ENCODE measurements around the gene PIP4K2C.

Gene PIP4K2C

GRCh38 chr12:57552306-57552651 is 38.7 kb upstream of the PIP4K2C start:
- H3K4me2 ChIP-seq (ENCODE audit: low read depth, low read length, poor library complexity, severe bottlenecking), result no peak overlapping the region
- no peaks in the 10 kb centered on the region for H3K9me2 ChIP-seq (replicated peaks; ENCODE audit: insufficient read depth, low read length)
- H3K9me3 ChIP-seq (ENCODE audit: insufficient read depth, low read length), result no peaks in the 10 kb centered on the region
- H3K36me3 ChIP-seq (ENCODE audit: low read length), result no peaks in the 10 kb centered on the region
- no peaks in the 10 kb centered on the region for H3F3A ChIP-seq (ENCODE audit: insufficient read depth)
- no peaks in the 10 kb centered on the region for H3K27me3 ChIP-seq (ENCODE audit: low read length)
- H2AFZ ChIP-seq (ENCODE audit: low read depth, low read length, severe bottlenecking), result no peak overlapping the region
- no peak overlapping the region for H3K9ac ChIP-seq (ENCODE audit: low read length)
- H3K27ac ChIP-seq (ENCODE audit: low read depth, low read length), result no peak overlapping the region
- TF ChIP-seq EZH2phosphoT487 (conservative IDR thresholded peaks at IDR 0.05; ENCODE audit: low read length) (no peak), CTCF (IDR thresholded peaks at IDR 0.05; ENCODE audit: insufficient read depth, low read length, poor library complexity, severe bottlenecking) (no peak)
- no peaks in the 10 kb centered on the region for H3K79me2 ChIP-seq (ENCODE audit: insufficient read depth, low read length)
- H3K4me3 ChIP-seq (ENCODE audit: insufficient read depth, low read length, poor library complexity, severe bottlenecking), result no peak overlapping the region
- no peaks in the 10 kb centered on the region for H4K20me1 ChIP-seq (ENCODE audit: low read depth, low read length)

GRCh38 chr12:57552835-57553313 is 38.1 kb upstream of the PIP4K2C start:
- no peak overlapping the region for H3K4me3 ChIP-seq (ENCODE audit: insufficient read depth, low read length, poor library complexity, severe bottlenecking)
- H3K9ac ChIP-seq (ENCODE audit: low read length), result no peak overlapping the region
- TF ChIP-seq EZH2phosphoT487 (conservative IDR thresholded peaks at IDR 0.05; ENCODE audit: low read length) (no peak), CTCF (IDR thresholded peaks at IDR 0.05; ENCODE audit: insufficient read depth, low read length, poor library complexity, severe bottlenecking) (no peak)
- no peaks in the 10 kb centered on the region for H3K27me3 ChIP-seq (ENCODE audit: low read length)
- no peaks in the 10 kb centered on the region for H3K9me2 ChIP-seq (replicated peaks; ENCODE audit: insufficient read depth, low read length)
- no peaks in the 10 kb centered on the region for H4K20me1 ChIP-seq (ENCODE audit: low read depth, low read length)
- H3K9me3 ChIP-seq (ENCODE audit: insufficient read depth, low read length), result no peaks in the 10 kb centered on the region
- no peak overlapping the region for H2AFZ ChIP-seq (ENCODE audit: low read depth, low read length, severe bottlenecking)
- no peaks in the 10 kb centered on the region for H3K79me2 ChIP-seq (ENCODE audit: insufficient read depth, low read length)
- no peak overlapping the region for H3K4me2 ChIP-seq (ENCODE audit: low read depth, low read length, poor library complexity, severe bottlenecking)
- H3K27ac ChIP-seq (ENCODE audit: low read depth, low read length), result no peak overlapping the region
- no peaks in the 10 kb centered on the region for H3F3A ChIP-seq (ENCODE audit: insufficient read depth)
- H3K36me3 ChIP-seq (ENCODE audit: low read length), result no peaks in the 10 kb centered on the region

GRCh38 chr12:57553343-57554202 is 37.4 kb upstream of the PIP4K2C start:
- Histone ChIP-seq H3K9me3 (ENCODE audit: insufficient read depth, low read length) (no peaks in the 10 kb centered on the region), H3K79me2 (ENCODE audit: insufficient read depth, low read length) (no peaks in the 10 kb centered on the region), H3K27me3 (ENCODE audit: low read length) (no peaks in the 10 kb centered on the region), H3F3A (ENCODE audit: insufficient read depth) (no peaks in the 10 kb centered on the region), H3K4me2 (ENCODE audit: low read depth, low read length, poor library complexity, severe bottlenecking) (no peak overlapping the region), H2AFZ (ENCODE audit: low read depth, low read length, severe bottlenecking) (no peak overlapping the region), H3K36me3 (ENCODE audit: low read length) (no peaks in the 10 kb centered on the region), H3K9me2 (replicated peaks; ENCODE audit: insufficient read depth, low read length) (no peaks in the 10 kb centered on the region), H3K27ac (ENCODE audit: low read depth, low read length) (no peak overlapping the region), H3K9ac (ENCODE audit: low read length) (no peak overlapping the region), H3K4me3 (ENCODE audit: insufficient read depth, low read length, poor library complexity, severe bottlenecking) (no peak overlapping the region), H4K20me1 (ENCODE audit: low read depth, low read length) (no peaks in the 10 kb centered on the region)
- no peak for TF ChIP-seq EZH2phosphoT487 (conservative IDR thresholded peaks at IDR 0.05; ENCODE audit: low read length)
- no peak for TF ChIP-seq CTCF (IDR thresholded peaks at IDR 0.05; ENCODE audit: insufficient read depth, low read length, poor library complexity, severe bottlenecking)
